ENCODE measurements around the gene PRRC1.
"Not testable (repeated sequence)": the region's sequence is repeated elsewhere in the genome, so short reads cannot be mapped to it uniquely, and the experiment has no call there.

The PRRC1 gene

GRCh38 chr5:127517480-127518318 lies at the start of gene PRRC1:
TSS of gene PRRC1 (plus strand) at chr5:127517640. CDS start at chr5:127523480, 5,840 bp downstream.
- DNase-seq = peak; percentile 81

- no peak for DNase-seq
Measured at GRCh38 chr5:127471211-127471610, 46.2 kb upstream of the PRRC1 start.

- DNase-seq = no peak
Measured at GRCh38 chr5:127472700-127473099, 44.7 kb upstream of the PRRC1 start.

- DNase-seq = no peak
Measured at GRCh38 chr5:127486471-127486870, 31.0 kb upstream of the PRRC1 start.

GRCh38 chr5:127492854-127493738 lies 24.3 kb upstream of the PRRC1 start:
- no peak for DNase-seq

GRCh38 chr5:127498548-127498947 lies 18.9 kb upstream of the PRRC1 start:
- DNase-seq = no peak

GRCh38 chr5:127505905-127506304 lies 11.5 kb upstream of the PRRC1 start:
- no peak for DNase-seq

GRCh38 chr5:127506616-127507015 lies 10.8 kb upstream of the PRRC1 start:
- no peak for DNase-seq

GRCh38 chr5:127508644-127509373 lies 8.6 kb upstream of the PRRC1 start:
- DNase-seq = no peak

- DNase-seq = no peak
Measured at GRCh38 chr5:127513408-127513970, 4.0 kb upstream of the PRRC1 start.

- no peak for DNase-seq
Measured at GRCh38 chr5:127514816-127515215, 2.6 kb upstream of the PRRC1 start.

- DNase-seq = no peak
Measured at GRCh38 chr5:127515693-127516440, 1.6 kb upstream of the PRRC1 start.

GRCh38 chr5:127517110-127517479 lies 345 bp upstream of the PRRC1 start:
- DNase-seq = no peak

- DNase-seq = no peak
Measured at GRCh38 chr5:127518319-127518621, 830 bp downstream of the PRRC1 start.

GRCh38 chr5:127519527-127519926 lies 2.1 kb downstream of the PRRC1 start:
- DNase-seq = no peak

GRCh38 chr5:127521138-127521770 lies 3.8 kb downstream of the PRRC1 start:
- no peak for DNase-seq

- no peak for DNase-seq
Measured at GRCh38 chr5:127525181-127525580, 7.7 kb downstream of the PRRC1 start.

GRCh38 chr5:127529904-127530682 lies 12.7 kb downstream of the PRRC1 start:
- no peak for DNase-seq

- DNase-seq = no peak
Measured at GRCh38 chr5:127536687-127537086, 19.2 kb downstream of the PRRC1 start.

- DNase-seq = not testable (repeated sequence)
Measured at GRCh38 chr5:127540553-127540952, 23.1 kb downstream of the PRRC1 start.

GRCh38 chr5:127545249-127545648 lies 27.8 kb downstream of the PRRC1 start:
- DNase-seq = not testable (repeated sequence)

Measured in stimulated activated CD4-positive, alpha-beta T cell treated with anti-CD3 and anti-CD28 coated beads, Interleukin-12 subunit alpha, Interleukin-12 subunit beta, amount 100 ng/mL, for 4 hours (primary cell).